Stimulated activated CD4-positive, alpha-beta T cell treated with anti-CD3 and anti-CD28 coated beads, Interleukin-2, amount 100 ng/mL, for 48 hours (primary cell): ENCODE results near the gene DISP3.

Source experiments
- DNase-seq, 2 donors: peaks; one replicate each; pipeline ENCODE4 v3.0.0-alpha.2; 2020

The DISP3 gene

GRCh38 chr1:11530731-11531311, 51.9 kb downstream of the DISP3 start:
- DNase-seq = no peak

GRCh38 chr1:11531314-11531870, 52.4 kb downstream of the DISP3 start:
- DNase-seq = no peak

GRCh38 chr1:11531943-11532342, 53.0 kb downstream of the DISP3 start:
- no peak for DNase-seq

- DNase-seq = no peak
Observed at GRCh38 chr1:11533790-11534787, 55.1 kb downstream of the DISP3 start.

GRCh38 chr1:11534846-11535245, 55.9 kb downstream of the DISP3 start:
- DNase-seq = no peak

- no peak for DNase-seq
Observed at GRCh38 chr1:11535316-11535715, 56.4 kb downstream of the DISP3 start.

- DNase-seq = no peak
Observed at GRCh38 chr1:11535761-11536572, 57.0 kb downstream of the DISP3 start.

- DNase-seq = no peak
Observed at GRCh38 chr1:11536573-11537379, 57.8 kb downstream of the DISP3 start.

- no peak for DNase-seq
Observed at GRCh38 chr1:11537380-11537764, 58.4 kb downstream of the DISP3 start.

- no peak for DNase-seq
Observed at GRCh38 chr1:11537854-11538591, 59.1 kb downstream of the DISP3 start.

GRCh38 chr1:11538886-11539285, 59.9 kb downstream of the DISP3 start:
- DNase-seq = no peak

GRCh38 chr1:11539850-11540772, 61.2 kb downstream of the DISP3 start:
- no peak for DNase-seq

GRCh38 chr1:11540773-11541160, 61.8 kb downstream of the DISP3 start:
- DNase-seq = no peak

GRCh38 chr1:11541236-11541635, 62.3 kb downstream of the DISP3 start:
- DNase-seq = no peak

- no peak for DNase-seq
Observed at GRCh38 chr1:11541956-11542355, 63.0 kb downstream of the DISP3 start.

- DNase-seq = no peak
Observed at GRCh38 chr1:11543392-11543791, 64.4 kb downstream of the DISP3 start.

GRCh38 chr1:11543796-11544195, 64.8 kb downstream of the DISP3 start:
- DNase-seq = no peak

GRCh38 chr1:11546456-11546855, 67.5 kb downstream of the DISP3 start:
- no peak for DNase-seq

- DNase-seq = peak; percentile 29 to 40
Observed at GRCh38 chr1:11550664-11551283, 71.8 kb downstream of the DISP3 start.

- no peak for DNase-seq
Observed at GRCh38 chr1:11558276-11558675, 79.3 kb downstream of the DISP3 start.
